SK-N-SH treated with all-trans-retinoic acid at 6 μM for 48 hours (cell line): Measurements from ENCODE around the gene FAT1.

ENCODE experiments used
- ATAC-seq: fragments of 200-7000 bp; cut with Tn5 transposase; 3 replicates; pipeline ENCODE4 v1.9.1; 2020; ENCODE audit warnings: mild to moderate bottlenecking, moderate library complexity
- ARNTL ChIP-seq: fragments of 450-650 bp; formaldehyde crosslinking; IDR thresholded peaks from 2 replicates; pipeline ENCODE4 v1.5.0; 2020; ENCODE audit warnings: low read depth, mild to moderate bottlenecking, moderate library complexity, borderline replicate concordance
- BACH2 ChIP-seq: fragments of 250-450 bp; sonication (Bioruptor Pico); IDR thresholded peaks from 2 replicates; pipeline ENCODE4 v1.9.0; 2021; ENCODE audit warnings: mild to moderate bottlenecking, borderline replicate concordance
- CREB5 ChIP-seq: fragments of 250-450 bp; sonication (Bioruptor Pico); IDR thresholded peaks from 2 replicates; pipeline ENCODE4 v1.5.1; 2020; ENCODE audit warnings: low read depth, mild to moderate bottlenecking, moderate library complexity
- CSDC2 ChIP-seq: fragments of 250-450 bp; sonication (Bioruptor Pico); IDR thresholded peaks from 2 replicates; pipeline ENCODE4 v1.5.0; 2020; ENCODE audit warnings: mild to moderate bottlenecking, moderate library complexity
- ESRRG ChIP-seq: fragments of 250-450 bp; sonication (Bioruptor Pico); IDR thresholded peaks from 2 replicates; pipeline ENCODE4 v1.6.1; 2021; ENCODE audit warnings: mild to moderate bottlenecking
- GLIS3 ChIP-seq: fragments of 250-450 bp; sonication (Bioruptor Pico); IDR thresholded peaks from 2 replicates; pipeline ENCODE4 v1.5.0; 2020; ENCODE audit warnings: mild to moderate bottlenecking, moderate library complexity
- ISL1 ChIP-seq: fragments of 250-450 bp; sonication (Bioruptor Pico); IDR thresholded peaks from 2 replicates; pipeline ENCODE4 v2.1.2; 2022; ENCODE audit warnings: mild to moderate bottlenecking, moderate library complexity
- OSR1 ChIP-seq: fragments of 250-450 bp; sonication (Bioruptor Pico); IDR thresholded peaks from 2 replicates; pipeline ENCODE4 v1.8.0; 2022; ENCODE audit warnings: moderate library complexity, mild to moderate bottlenecking, inconsistent platforms
- PATZ1 ChIP-seq: fragments of 250-450 bp; sonication (Bioruptor Pico); IDR thresholded peaks from 2 replicates; pipeline ENCODE4 v1.8.0; 2020; ENCODE audit warnings: mild to moderate bottlenecking, moderate library complexity, borderline replicate concordance
- POU6F1 ChIP-seq: fragments of 250-450 bp; sonication (Bioruptor Pico); IDR thresholded peaks from 2 replicates; pipeline ENCODE4 v1.8.0; 2021; ENCODE audit warnings: low read depth, mild to moderate bottlenecking, moderate library complexity, borderline replicate concordance
- PPARA ChIP-seq: fragments of 250-450 bp; sonication (Bioruptor Pico); IDR thresholded peaks from 2 replicates; pipeline ENCODE4 v1.5.0; 2020; ENCODE audit warnings: mild to moderate bottlenecking, borderline replicate concordance
- RARB ChIP-seq: fragments of 250-450 bp; sonication (Bioruptor Pico); IDR thresholded peaks from 2 replicates; pipeline ENCODE4 v1.8.0; 2021; ENCODE audit warnings: mild to moderate bottlenecking, moderate library complexity
- TCF4 ChIP-seq: fragments of 250-450 bp; sonication (Bioruptor Pico); IDR thresholded peaks from 2 replicates; pipeline ENCODE4 v1.8.0; 2021; ENCODE audit warnings: mild to moderate bottlenecking, moderate library complexity, borderline replicate concordance
- TOX ChIP-seq: fragments of 250-450 bp; sonication (Bioruptor Pico); IDR thresholded peaks from 2 replicates; pipeline ENCODE4 v1.8.0; 2021; ENCODE audit warnings: mild to moderate bottlenecking, moderate library complexity, borderline replicate concordance
- TSHZ2 ChIP-seq: fragments of 250-450 bp; sonication (Bioruptor Pico); IDR thresholded peaks from 2 replicates; pipeline ENCODE4 v1.5.0; 2020; ENCODE audit warnings: mild to moderate bottlenecking, moderate library complexity
- ZC3H10 ChIP-seq: fragments of 250-450 bp; sonication (Bioruptor Pico); IDR thresholded peaks from 2 replicates; pipeline ENCODE4 v1.5.1; 2021; ENCODE audit warnings: mild to moderate bottlenecking, moderate library complexity
- ZFP3 ChIP-seq: fragments of 250-450 bp; sonication (Bioruptor Pico); IDR thresholded peaks from 2 replicates; pipeline ENCODE4 v1.5.0; 2020; ENCODE audit warnings: mild to moderate bottlenecking, moderate library complexity
- ZFP30 ChIP-seq: fragments of 450-650 bp; formaldehyde crosslinking; IDR thresholded peaks from 2 replicates; pipeline ENCODE4 v1.5.0; 2022; ENCODE audit warnings: mild to moderate bottlenecking, moderate library complexity
- ZNF565 ChIP-seq: fragments of 450-650 bp; formaldehyde crosslinking; conservative IDR thresholded peaks from 2 replicates; pipeline ENCODE4 v1.5.0; 2020; ENCODE audit warnings: low read depth, mild to moderate bottlenecking, moderate library complexity
- ZNF70 ChIP-seq: fragments of 450-650 bp; formaldehyde crosslinking; IDR thresholded peaks from 2 replicates; pipeline ENCODE4 v1.5.0; 2020; ENCODE audit warnings: mild to moderate bottlenecking, moderate library complexity
- ZNF8 ChIP-seq: fragments of 450-650 bp; formaldehyde crosslinking; IDR thresholded peaks from 2 replicates; pipeline ENCODE4 v1.5.0; 2020; ENCODE audit warnings: mild to moderate bottlenecking, moderate library complexity

Gene FAT1

GRCh38 chr4:186749611-186750281 lies 26.1 kb upstream of the FAT1 start:
- TF ChIP-seq PATZ1 (CRISPR knock-in tag): no peak
- no peak for ATAC-seq

- no peak for ATAC-seq
- TF ChIP-seq TSHZ2 (no peak), RARB (CRISPR knock-in tag) (no peak), CSDC2 (no peak), TOX (CRISPR knock-in tag) (no peak), CREB5 (no peak), OSR1 (CRISPR knock-in tag) (no peak), ZNF70 (no peak), PPARA (no peak), ZNF8 (CRISPR knock-in tag) (no peak), TCF4 (CRISPR knock-in tag) (no peak), GLIS3 (no peak), ISL1 (CRISPR knock-in tag) (no peak), BACH2 (CRISPR knock-in tag) (no peak), ARNTL (CRISPR knock-in tag) (no peak), ESRRG (CRISPR knock-in tag) (no peak), ZFP30 (CRISPR knock-in tag) (no peak), ZC3H10 (CRISPR knock-in tag) (no peak)
These were observed 22.9 kb upstream of the FAT1 start for GRCh38 chr4:186746581-186746980.

- no peak for ATAC-seq
- TF ChIP-seq PPARA (no peak), POU6F1 (CRISPR knock-in tag) (no peak), TCF4 (CRISPR knock-in tag) (no peak), TOX (CRISPR knock-in tag) (no peak)
These were observed 19.6 kb upstream of the FAT1 start for GRCh38 chr4:186743261-186743660.

- ATAC-seq: no peak
- TF ChIP-seq ZNF8 (CRISPR knock-in tag) (no peak), ZNF565 (no peak), ZC3H10 (CRISPR knock-in tag) (no peak), OSR1 (CRISPR knock-in tag) (no peak), TCF4 (CRISPR knock-in tag) (no peak), ZFP3 (CRISPR knock-in tag) (no peak), ARNTL (CRISPR knock-in tag) (no peak), GLIS3 (no peak), ESRRG (CRISPR knock-in tag) (no peak), PPARA (no peak), RARB (CRISPR knock-in tag) (no peak), PATZ1 (CRISPR knock-in tag) (no peak), CREB5 (no peak), ZNF70 (no peak), TSHZ2 (no peak), TOX (CRISPR knock-in tag) (no peak)
These were observed 17.2 kb upstream of the FAT1 start for GRCh38 chr4:186740822-186741221.
